ENCODE measurements around the gene RTP2.

DNA sequence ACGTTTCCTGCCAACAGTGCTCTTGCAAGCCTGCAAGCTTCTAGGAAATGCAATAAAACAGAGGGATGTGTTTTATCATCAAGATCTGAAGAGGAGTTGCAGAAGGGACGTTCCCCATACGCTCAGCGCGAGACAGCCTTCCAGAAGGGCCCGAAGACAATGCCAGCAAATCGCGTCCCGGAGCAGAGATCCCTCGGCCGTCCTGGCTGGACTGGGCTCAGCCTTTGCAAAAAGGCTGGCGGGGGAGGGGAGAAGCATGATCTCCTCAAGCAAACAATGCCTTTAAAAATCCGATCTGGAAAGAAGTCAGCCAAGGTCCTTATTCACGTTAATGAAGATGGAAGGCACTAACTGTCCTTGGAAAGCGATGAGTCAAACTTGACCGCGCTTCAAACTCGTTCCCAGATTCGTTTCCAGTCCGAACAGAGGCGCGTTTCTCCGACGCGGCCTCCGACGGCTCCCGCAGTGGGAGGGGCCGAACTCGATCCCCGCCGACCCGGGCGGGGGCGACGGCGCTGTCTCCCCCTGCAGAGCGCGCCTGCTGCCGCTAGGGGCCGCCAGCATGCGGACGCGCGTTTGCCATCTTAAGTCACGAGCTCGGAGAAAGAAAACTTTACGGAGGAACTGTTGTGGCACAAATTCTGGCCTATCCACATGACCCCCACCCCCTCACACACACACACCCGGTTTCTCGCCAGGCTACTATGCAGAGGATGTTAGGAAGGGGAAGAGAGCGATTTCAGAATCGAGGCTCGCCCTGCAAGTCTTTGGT, 37.4 kb upstream of the RTP2 start:
- TF ChIP-seq, protein P1, sequence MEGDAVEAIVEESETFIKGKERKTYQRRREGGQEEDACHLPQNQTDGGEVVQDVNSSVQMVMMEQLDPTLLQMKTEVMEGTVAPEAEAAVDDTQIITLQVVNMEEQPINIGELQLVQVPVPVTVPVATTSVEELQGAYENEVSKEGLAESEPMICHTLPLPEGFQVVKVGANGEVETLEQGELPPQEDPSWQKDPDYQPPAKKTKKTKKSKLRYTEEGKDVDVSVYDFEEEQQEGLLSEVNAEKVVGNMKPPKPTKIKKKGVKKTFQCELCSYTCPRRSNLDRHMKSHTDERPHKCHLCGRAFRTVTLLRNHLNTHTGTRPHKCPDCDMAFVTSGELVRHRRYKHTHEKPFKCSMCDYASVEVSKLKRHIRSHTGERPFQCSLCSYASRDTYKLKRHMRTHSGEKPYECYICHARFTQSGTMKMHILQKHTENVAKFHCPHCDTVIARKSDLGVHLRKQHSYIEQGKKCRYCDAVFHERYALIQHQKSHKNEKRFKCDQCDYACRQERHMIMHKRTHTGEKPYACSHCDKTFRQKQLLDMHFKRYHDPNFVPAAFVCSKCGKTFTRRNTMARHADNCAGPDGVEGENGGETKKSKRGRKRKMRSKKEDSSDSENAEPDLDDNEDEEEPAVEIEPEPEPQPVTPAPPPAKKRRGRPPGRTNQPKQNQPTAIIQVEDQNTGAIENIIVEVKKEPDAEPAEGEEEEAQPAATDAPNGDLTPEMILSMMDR (conservative IDR thresholded peaks at IDR 0.05; ENCODE audit: low read depth, low read length) = peak; percentile 97
- TF ChIP-seq EZH2 (IDR thresholded peaks at IDR 0.05; ENCODE audit: low read length, unreplicated experiment) = no peak
- TF ChIP-seq EZH2phosphoT487 (IDR thresholded peaks at IDR 0.05; ENCODE audit: borderline replicate concordance, low read length) = no peak

Measured in PC-3 (cell line).